Keratinocyte (primary cell): ENCODE measurements around the gene TMEM45A.

ENCODE experiments used
- EZH2 ChIP-seq: IDR thresholded peaks from one replicate; pipeline ENCODE4 v1.6.1; 2012; ENCODE audit warnings: inconsistent platforms, mild to moderate bottlenecking, low read length, moderate library complexity
- TF ChIP-seq, protein P1 (sequence below), 3 experiments: IDR thresholded peaks in 1 of 3; conservative IDR thresholded peaks in 1 of 3; optimal IDR thresholded peaks in 1 of 3; 2 replicates in 2 of 3; 3 replicates in 1 of 3; pipeline versions ENCODE3 to v1.5.1; 2011; ENCODE audit warnings: low read length in 3 of 3, mild to moderate bottlenecking in 3 of 3, moderate library complexity in 2 of 3, control low read depth in 1 of 3, inconsistent platforms in 1 of 3; ENCODE audit not compliant: insufficient read depth in 2 of 3; ENCODE audit errors: extremely low read depth in 1 of 3

DNA sequence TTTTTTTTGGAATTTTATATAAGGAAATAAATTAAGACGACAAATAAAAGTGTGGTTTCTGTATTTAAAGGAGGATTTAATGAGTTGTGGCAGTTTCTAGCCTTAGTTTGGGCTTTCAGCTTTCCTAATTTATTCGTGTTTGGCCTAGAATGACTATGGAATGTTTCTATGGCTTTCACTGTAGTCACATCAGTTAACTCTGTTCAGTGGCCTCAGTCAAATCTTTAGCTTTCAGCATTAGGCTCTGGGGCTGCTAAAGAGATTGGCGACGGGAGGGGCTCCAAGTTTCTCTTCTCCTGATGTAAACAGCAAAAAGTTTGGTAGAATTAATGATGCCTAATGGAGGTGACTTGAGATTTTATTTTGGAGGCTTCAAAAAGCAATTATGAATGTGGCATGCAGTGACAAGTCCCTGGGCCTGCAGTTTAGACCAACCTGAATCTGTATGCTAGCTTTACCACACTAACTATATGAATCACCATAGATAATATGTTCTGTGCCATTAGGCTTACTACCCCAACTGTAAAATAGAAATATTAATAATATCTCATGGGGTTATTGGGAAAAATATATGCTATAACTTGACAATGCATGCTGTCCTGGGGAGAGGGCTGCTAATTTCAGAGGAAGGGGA is 69.9 kb downstream of the TMEM45A start:
- no peak for TF ChIP-seq EZH2
- TF ChIP-seq, protein P1, sequence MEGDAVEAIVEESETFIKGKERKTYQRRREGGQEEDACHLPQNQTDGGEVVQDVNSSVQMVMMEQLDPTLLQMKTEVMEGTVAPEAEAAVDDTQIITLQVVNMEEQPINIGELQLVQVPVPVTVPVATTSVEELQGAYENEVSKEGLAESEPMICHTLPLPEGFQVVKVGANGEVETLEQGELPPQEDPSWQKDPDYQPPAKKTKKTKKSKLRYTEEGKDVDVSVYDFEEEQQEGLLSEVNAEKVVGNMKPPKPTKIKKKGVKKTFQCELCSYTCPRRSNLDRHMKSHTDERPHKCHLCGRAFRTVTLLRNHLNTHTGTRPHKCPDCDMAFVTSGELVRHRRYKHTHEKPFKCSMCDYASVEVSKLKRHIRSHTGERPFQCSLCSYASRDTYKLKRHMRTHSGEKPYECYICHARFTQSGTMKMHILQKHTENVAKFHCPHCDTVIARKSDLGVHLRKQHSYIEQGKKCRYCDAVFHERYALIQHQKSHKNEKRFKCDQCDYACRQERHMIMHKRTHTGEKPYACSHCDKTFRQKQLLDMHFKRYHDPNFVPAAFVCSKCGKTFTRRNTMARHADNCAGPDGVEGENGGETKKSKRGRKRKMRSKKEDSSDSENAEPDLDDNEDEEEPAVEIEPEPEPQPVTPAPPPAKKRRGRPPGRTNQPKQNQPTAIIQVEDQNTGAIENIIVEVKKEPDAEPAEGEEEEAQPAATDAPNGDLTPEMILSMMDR (optimal IDR thresholded peaks at IDR 0.05 in 1 of 3, IDR thresholded peaks at IDR 0.05 in 1 of 3, conservative IDR thresholded peaks at IDR 0.05 in 1 of 3; ENCODE audit: extremely low read depth in 1 of 3, insufficient read depth in 2 of 3, low read length in 3 of 3): no peak
